Measurements from ENCODE around the gene CDK14.
A peak's percentile ranks its signal among the peaks of the same experiment; 100 is the strongest.

The CDK14 gene

DNA sequence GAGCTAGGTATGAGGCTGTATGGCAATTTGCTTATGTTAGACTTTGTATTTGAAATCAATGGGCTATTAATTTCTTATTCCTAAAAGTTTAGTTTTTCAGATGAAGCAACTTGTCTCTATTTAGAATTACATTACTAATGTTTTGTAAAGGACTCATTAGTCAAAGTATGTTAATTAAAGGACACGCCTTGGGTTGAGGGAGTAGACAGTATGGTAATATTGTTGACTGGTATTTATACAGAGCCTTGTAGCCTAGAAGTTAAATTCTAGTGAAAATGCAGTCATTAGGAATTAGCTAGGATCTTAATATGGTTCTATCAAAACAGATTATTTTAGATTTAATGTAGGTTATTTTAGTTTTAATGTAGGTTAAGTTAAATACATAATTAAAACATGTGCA lies 6.2 kb downstream of the CDK14 start:
- in situ Hi-C loops (cut with MboI; ENCODE audit: low pct_unique_long_range_greater_than_20kb, low sequenced_read_pairs, unreplicated experiment) = no loop called here

GRCh38 chr7:90603346-90603745 lies 7.2 kb downstream of the CDK14 start:
- TF ChIP-seq CTCF (IDR thresholded peaks at IDR 0.05; ENCODE audit: extremely low read depth, insufficient read depth, missing control alignments) = no peak
- in situ Hi-C loops (cut with MboI; ENCODE audit: low pct_unique_long_range_greater_than_20kb, low sequenced_read_pairs, unreplicated experiment) = no loop called here
- DNase-seq (ENCODE audit: low spot score) = no peak

More for the DNA sequence above, 6.2 kb downstream of the CDK14 start:
- no peak for DNase-seq (ENCODE audit: low spot score)
- TF ChIP-seq CTCF (IDR thresholded peaks at IDR 0.05; ENCODE audit: extremely low read depth, insufficient read depth, missing control alignments) = no peak

GRCh38 chr7:90604383-90604782 lies 8.3 kb downstream of the CDK14 start:
- in situ Hi-C loops (cut with MboI; ENCODE audit: low pct_unique_long_range_greater_than_20kb, low sequenced_read_pairs, unreplicated experiment) = no loop called here
- DNase-seq (ENCODE audit: low spot score) = no peak
- TF ChIP-seq CTCF (IDR thresholded peaks at IDR 0.05; ENCODE audit: extremely low read depth, insufficient read depth, missing control alignments) = no peak

DNA sequence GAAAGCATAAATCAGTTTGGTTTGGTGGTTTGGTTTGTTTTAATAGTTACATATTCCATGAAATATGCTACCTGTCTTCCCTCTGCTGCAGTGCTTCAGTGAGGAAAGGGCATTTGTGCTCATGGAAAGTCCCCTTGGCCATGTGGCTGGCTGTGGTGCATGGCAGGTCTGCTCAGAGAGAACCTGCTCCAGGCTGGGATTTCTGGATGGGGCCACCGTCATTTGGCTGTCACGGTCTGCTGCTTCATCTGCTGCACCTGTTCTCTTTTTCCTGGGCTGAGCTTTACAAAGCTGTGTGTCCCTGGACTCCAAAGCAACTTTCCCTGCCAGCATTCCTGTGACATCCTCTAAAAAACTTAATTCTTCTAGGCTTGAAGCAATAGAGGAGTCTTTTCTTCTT lies 8.9 kb downstream of the CDK14 start:
- no peak for TF ChIP-seq CTCF (IDR thresholded peaks at IDR 0.05; ENCODE audit: extremely low read depth, insufficient read depth, missing control alignments)
- no peak for DNase-seq (ENCODE audit: low spot score)
- in situ Hi-C loops (cut with MboI; ENCODE audit: low pct_unique_long_range_greater_than_20kb, low sequenced_read_pairs, unreplicated experiment) = no loop called here

DNA sequence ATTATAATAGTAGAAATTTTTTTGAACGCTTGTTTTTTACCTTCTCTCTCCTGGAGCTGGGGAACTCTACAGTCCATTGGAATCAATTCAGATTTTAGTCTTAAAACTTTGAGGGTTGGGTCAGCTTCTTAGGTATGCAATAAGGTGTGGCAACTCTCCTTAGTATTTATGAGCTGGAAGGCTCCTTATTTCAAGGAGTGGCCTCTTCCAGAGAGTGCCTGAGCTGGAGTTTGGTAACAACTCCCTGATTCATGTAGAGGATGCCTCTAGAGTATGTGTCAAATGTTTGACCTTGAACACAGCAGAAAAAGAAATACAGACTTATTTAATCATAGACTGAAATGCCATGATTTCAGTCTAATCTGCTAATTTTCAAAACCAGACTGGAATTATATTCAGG lies 11.1 kb downstream of the CDK14 start:
- in situ Hi-C loops (cut with MboI; ENCODE audit: low pct_unique_long_range_greater_than_20kb, low sequenced_read_pairs, unreplicated experiment) = no loop called here
- no peak for DNase-seq (ENCODE audit: low spot score)
- no peak for TF ChIP-seq CTCF (IDR thresholded peaks at IDR 0.05; ENCODE audit: extremely low read depth, insufficient read depth, missing control alignments)

GRCh38 chr7:90610105-90610504 lies 14.0 kb downstream of the CDK14 start:
- in situ Hi-C loops (cut with MboI; ENCODE audit: low pct_unique_long_range_greater_than_20kb, low sequenced_read_pairs, unreplicated experiment) = no loop called here
- TF ChIP-seq CTCF (IDR thresholded peaks at IDR 0.05; ENCODE audit: extremely low read depth, insufficient read depth, missing control alignments) = no peak
- DNase-seq (ENCODE audit: low spot score) = no peak

DNA sequence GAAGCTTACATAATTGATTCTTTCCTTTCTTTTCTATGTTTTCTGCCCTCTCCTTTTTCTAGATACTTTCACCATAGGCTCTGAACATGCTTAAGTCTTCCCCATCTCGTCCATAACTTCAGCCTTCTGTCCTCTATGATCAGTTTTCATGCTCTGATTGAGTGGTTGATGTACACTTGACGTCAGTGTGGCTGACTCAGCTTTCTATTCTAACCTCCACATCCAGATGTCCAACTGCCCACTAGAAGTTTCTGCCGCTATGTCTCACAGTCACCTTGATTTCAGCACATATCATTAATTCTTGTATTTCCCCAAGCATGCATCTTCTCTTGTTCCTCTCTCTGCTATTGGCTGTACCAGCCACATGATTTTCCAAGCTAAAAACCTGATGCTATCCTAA lies 15.0 kb downstream of the CDK14 start:
- DNase-seq (ENCODE audit: low spot score) = peak; percentile 39
- TF ChIP-seq CTCF (IDR thresholded peaks at IDR 0.05; ENCODE audit: extremely low read depth, insufficient read depth, missing control alignments) = no peak
- in situ Hi-C loops (cut with MboI; ENCODE audit: low pct_unique_long_range_greater_than_20kb, low sequenced_read_pairs, unreplicated experiment) = no loop called here
